Measurements from ENCODE around the gene ART5.

DNA sequence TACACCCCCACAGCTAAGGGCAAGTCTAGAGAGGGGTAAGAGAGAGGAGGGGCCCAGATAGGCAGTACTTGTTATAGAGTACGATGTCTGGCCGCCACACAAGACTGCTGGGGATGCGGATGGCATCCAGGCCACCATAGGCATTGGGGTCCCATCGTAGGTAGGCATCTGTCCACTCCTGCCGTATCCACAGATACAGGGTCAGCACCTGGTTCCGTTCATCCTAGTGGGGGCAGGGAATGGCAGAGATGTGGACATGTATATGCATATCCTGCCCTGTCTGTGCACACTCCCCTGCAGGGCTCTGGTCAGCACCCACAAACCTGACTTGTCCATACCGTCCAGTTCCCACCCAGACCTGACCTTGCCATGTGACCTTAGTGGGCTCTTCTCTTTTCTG is 27.3 kb upstream of the ART5 start:
- TF ChIP-seq NR3C1 (IDR thresholded peaks at IDR 0.05) (no peak), BHLHE40 (IDR thresholded peaks at IDR 0.05; ENCODE audit: low read depth, low read length) (no peak), TP53 (CRISPR knock-in tag; IDR thresholded peaks at IDR 0.05) (no peak), CTCF (IDR thresholded peaks at IDR 0.05) (no peak), POLR2A (IDR thresholded peaks at IDR 0.05; ENCODE audit: low read length) (no peak), ZNF302 (CRISPR knock-in tag; IDR thresholded peaks at IDR 0.05) (no peak), JUN (IDR thresholded peaks at IDR 0.05) (no peak)
